K562 (cell line): ENCODE measurements around the gene SNAPC2. TPM values are rescaled to one million over a fixed set of nuclear protein-coding genes. Genes with fewer than 3 reads are reported as not detected.
A peak's percentile ranks its signal among the peaks of the same experiment; 100 is the strongest.

ENCODE experiments used
- ATF1 ChIP-seq, 2 experiments: fragments of 450-650 bp in 1 of 2; IDR thresholded peaks; 2 replicates each; pipeline ENCODE4 v1.6.1; 2016; ENCODE audit warnings: missing compliant biosample characterization in 1 of 2, missing genetic modification characterization in 1 of 2
- CHD4 ChIP-seq: fragments of 200-600 bp; sonication (generic); IDR thresholded peaks from 3 replicates; pipeline ENCODE4 v1.6.1; 2012; ENCODE audit warnings: low read depth, mild to moderate bottlenecking, mixed read lengths, low read length, inconsistent platforms; ENCODE audit not compliant: insufficient read depth, insufficient replicate concordance, poor library complexity, severe bottlenecking
- CXXC5 ChIP-seq: fragments of 250-450 bp; sonication (Bioruptor Pico); IDR thresholded peaks from 2 replicates; pipeline ENCODE4 v1.8.0; 2022; ENCODE audit warnings: inconsistent platforms, mild to moderate bottlenecking, moderate library complexity
- E4F1 ChIP-seq: fragments of 250-450 bp; sonication (Bioruptor Pico); IDR thresholded peaks from 2 replicates; pipeline ENCODE4 v1.5.0; 2021; ENCODE audit warnings: mild to moderate bottlenecking, borderline replicate concordance
- ELF4 ChIP-seq: fragments of 450-650 bp; formaldehyde crosslinking; IDR thresholded peaks from 2 replicates; pipeline ENCODE4 v1.4.0; 2022; ENCODE audit warnings: missing genetic modification characterization
- ETV5 ChIP-seq: sonication (generic); formaldehyde crosslinking; IDR thresholded peaks from 2 replicates; pipeline ENCODE4 v1.4.0; 2020; ENCODE audit warnings: low read depth, mild to moderate bottlenecking, missing genetic modification reagents
- FOXK2 ChIP-seq, 2 experiments: fragments of 450-650 bp; IDR thresholded peaks in 1 of 2; conservative IDR thresholded peaks in 1 of 2; 2 replicates each; pipeline ENCODE4 v1.6.1; 2016; ENCODE audit warnings: low read depth in 2 of 2, mild to moderate bottlenecking in 1 of 2
- GABPB1 ChIP-seq: sonication (generic); formaldehyde crosslinking; IDR thresholded peaks from 2 replicates; pipeline ENCODE4 v1.8.0; 2022; ENCODE audit warnings: mild to moderate bottlenecking, missing genetic modification reagents
- HMG20A ChIP-seq: fragments of 450-650 bp; formaldehyde crosslinking; conservative IDR thresholded peaks from 2 replicates; pipeline ENCODE4 v1.4.0; 2020; ENCODE audit warnings: mild to moderate bottlenecking, mixed read lengths
- HNRNPK ChIP-seq: fragments of 200-400 bp; formaldehyde crosslinking; IDR thresholded peaks from one replicate; pipeline ENCODE4 v1.6.1; 2018; ENCODE audit warnings: mild to moderate bottlenecking, low read depth, low read length; ENCODE audit not compliant: poor library complexity, severe bottlenecking
- IRF9 ChIP-seq: fragments of 450-650 bp; IDR thresholded peaks from 2 replicates; pipeline ENCODE4 v1.6.1; 2016; ENCODE audit warnings: missing biosample characterization, missing genetic modification characterization
- RBM17 ChIP-seq: fragments of 200-400 bp; formaldehyde crosslinking; IDR thresholded peaks from 2 replicates; pipeline ENCODE4 v1.6.1; 2017; ENCODE audit warnings: low read depth, mild to moderate bottlenecking, low read length, borderline replicate concordance
- RBM34 ChIP-seq: fragments of 200-400 bp; formaldehyde crosslinking; IDR thresholded peaks from 2 replicates; pipeline ENCODE4 v1.6.1; 2018; ENCODE audit warnings: low read length, borderline replicate concordance; ENCODE audit not compliant: insufficient read depth
- SIN3A ChIP-seq, 2 experiments: fragments of 150-350 bp in 1 of 2; IDR thresholded peaks; 2 replicates each; pipeline ENCODE4 v1.6.1; 2011 to 2016; ENCODE audit warnings: borderline replicate concordance in 2 of 2, low read depth in 2 of 2, low read length in 2 of 2, mild to moderate bottlenecking in 2 of 2, moderate library complexity in 2 of 2; ENCODE audit not compliant: control insufficient read depth in 1 of 2
- SMARCA5 ChIP-seq: fragments of 450-650 bp; IDR thresholded peaks from 2 replicates; pipeline ENCODE4 v1.6.1; 2016
- YY1 ChIP-seq, 3 experiments: IDR thresholded peaks; 2 replicates each; pipeline ENCODE4 v1.6.1; 2011; ENCODE audit warnings: low read length in 2 of 3, mild to moderate bottlenecking in 2 of 3, moderate library complexity in 2 of 3, borderline replicate concordance in 1 of 3, control low read depth in 1 of 3, low read depth in 1 of 3; ENCODE audit not compliant: insufficient read depth in 3 of 3, insufficient replicate concordance in 2 of 3, control insufficient read depth in 1 of 3, insufficient read length in 1 of 3; ENCODE audit errors: extremely low read depth in 1 of 3
- ZKSCAN3 ChIP-seq: fragments of 250-450 bp; sonication (Bioruptor Pico); IDR thresholded peaks from 2 replicates; pipeline ENCODE4 v1.4.0; 2020
- ZNF639 ChIP-seq, 2 experiments: fragments of 200-800 bp in 1 of 2; sonication (Bioruptor generic) in 1 of 2; sonication (generic) in 1 of 2; formaldehyde crosslinking in 1 of 2; IDR thresholded peaks in 1 of 2; conservative IDR thresholded peaks in 1 of 2; 2 replicates each; pipeline versions ENCODE4 v1.5.0 to v1.6.1; 2016 to 2020; ENCODE audit warnings: missing compliant biosample characterization in 1 of 2, missing genetic modification characterization in 1 of 2, missing genetic modification reagents in 1 of 2
- ZSCAN32 ChIP-seq: fragments of 450-650 bp; formaldehyde crosslinking; IDR thresholded peaks from 2 replicates; pipeline ENCODE4 v1.4.0; 2020; ENCODE audit warnings: mild to moderate bottlenecking, moderate library complexity
- polyA plus RNA-seq, 8 experiments: library from polyadenylated mRNA; depleted of rRNA in 4 of 8; stranded (reverse) in 5 of 8; unstranded in 3 of 8; fragments of >200 nt; fragmentation: Nextera tagmentation in 2 of 8; fragmentation: Illumina TruSeq in 1 of 8; extraction: Ambion mirVana in 2 of 8; extraction: Trizol in 1 of 8; gene quantifications; 2 replicates each; pipeline versions ENCODE4 v1.2.1 to v1.2.3, GENCODE V29; 2011 to 2014; ENCODE audit warnings: inconsistent platforms in 1 of 8, missing spikeins in 1 of 8
- total RNA-seq, 7 experiments: library from RNA; depleted of rRNA in 6 of 7; stranded (reverse); fragments of >200 nt in 6 of 7; fragmentation: Illumina TruSeq in 2 of 7; extraction: Trizol in 2 of 7; gene quantifications; 2 replicates each; pipeline versions ENCODE4 v1.2.1 to v1.2.3, GENCODE V29; 2011 to 2021; ENCODE audit warnings: low replicate concordance in 1 of 7

SNAPC2 gene
- total and polyA plus RNA-seq, 9 of the 15 experiments (the other 6 are each of a cell fraction or from before 2014, with no cell fraction given) = 0.59 to 45.1 (median 15.3) TPM

GRCh38 chr19:7871437-7872305 lies 48.5 kb upstream of the SNAPC2 start (continued):
- TF ChIP-seq GABPB1 (peak; percentile 68; the same call in 1 of the 2 replicates), ZSCAN32 (CRISPR knock-in tag) (no peak), RBM34 (no peak), ETV5 (CRISPR knock-in tag) (no peak), ZNF639 (CRISPR knock-in tag; conservative IDR thresholded peaks at IDR 0.05 in 1 of 2, IDR thresholded peaks at IDR 0.05 in 1 of 2) (no peak), HMG20A (CRISPR knock-in tag) (no peak), SIN3A (IDR thresholded peaks at IDR 0.05; ENCODE audit: borderline replicate concordance in 2 of 2, control insufficient read depth in 1 of 2, low read depth in 2 of 2, low read length in 2 of 2) (peak in 1 of 2 experiments; percentile 93; a peak in 1 of 4 replicates), YY1 (IDR thresholded peaks at IDR 0.05; ENCODE audit: borderline replicate concordance in 1 of 3, control insufficient read depth in 1 of 3, extremely low read depth in 1 of 3, insufficient read depth in 3 of 3, insufficient read length in 1 of 3, insufficient replicate concordance in 2 of 3, low read depth in 1 of 3, low read length in 2 of 3) (no peak), ZKSCAN3 (CRISPR knock-in tag) (no peak), IRF9 (tag) (no peak), E4F1 (CRISPR knock-in tag) (no peak), HNRNPK (no peak), CXXC5 (CRISPR knock-in tag) (no peak), ELF4 (CRISPR knock-in tag) (no peak), ATF1 (CRISPR knock-in tag; IDR thresholded peaks at IDR 0.05) (no peak), ATF1 (tag; IDR thresholded peaks at IDR 0.05) (0 out of 2 replicates have a peak, but pooled peaks have one; percentile 4), RBM17 (no peak), CHD4 (no peak), FOXK2 (conservative IDR thresholded peaks at IDR 0.05 in 1 of 2, IDR thresholded peaks at IDR 0.05 in 1 of 2; ENCODE audit: low read depth in 2 of 2) (peak in 1 of 2 experiments; percentile 47; a peak in 1 of 4 replicates), SMARCA5 (peak; percentile 94)
